Fibroblast of lung (primary cell): ENCODE results near the gene MINDY3. TPM values are rescaled to one million over a fixed set of nuclear protein-coding genes. Genes with fewer than 3 reads are reported as not detected.

Experiments
- DNase-seq, 2 donors: peaks; one replicate each; pipeline versions ENCODE4 v3.0.0 to v3.0.0-alpha.2; 2010; ENCODE audit warnings: low read depth in 2 of 2
- H2AFZ ChIP-seq: 2 replicates; pipeline ENCODE4 v1.5.1; 2012; ENCODE audit warnings: low read length, control low read depth, inconsistent platforms
- H3K27ac ChIP-seq: 2 replicates; pipeline ENCODE4 v1.5.1; 2011; ENCODE audit warnings: low read length, control low read depth; ENCODE audit not compliant: insufficient read depth
- H3K27me3 ChIP-seq: 2 replicates; pipeline ENCODE4 v1.5.1; 2011; ENCODE audit warnings: mild to moderate bottlenecking, low read length; ENCODE audit not compliant: control insufficient read depth, insufficient read depth
- H3K36me3 ChIP-seq: 2 replicates; pipeline ENCODE4 v1.5.1; 2011; ENCODE audit warnings: low read length; ENCODE audit not compliant: control insufficient read depth, insufficient read depth
- H3K4me1 ChIP-seq: 2 replicates; pipeline ENCODE4 v1.5.1; 2011; ENCODE audit warnings: low read length; ENCODE audit not compliant: control insufficient read depth, insufficient read depth; ENCODE audit errors: extremely low read depth
- H3K4me2 ChIP-seq: 2 replicates; pipeline ENCODE4 v1.5.1; 2011; ENCODE audit warnings: low read length, control low read depth; ENCODE audit not compliant: insufficient read depth; ENCODE audit errors: extremely low read depth
- H3K4me3 ChIP-seq, 4 experiments: fragments of 200-600 bp in 1 of 4; sonication (generic) in 1 of 4; replicated peaks in 1 of 4; 2 replicates each; pipeline ENCODE4 v1.5.1; 2011 to 2016; ENCODE audit warnings: low read length in 4 of 4, low read depth in 3 of 4, mild to moderate bottlenecking in 3 of 4, control low read depth in 2 of 4, inconsistent platforms in 1 of 4, mixed read lengths in 1 of 4; ENCODE audit not compliant: insufficient read depth in 1 of 4; ENCODE audit errors: control extremely low read depth in 1 of 4
- H3K79me2 ChIP-seq: 2 replicates; pipeline ENCODE4 v1.5.1; 2012; ENCODE audit warnings: mild to moderate bottlenecking, low read length, inconsistent platforms; ENCODE audit not compliant: control insufficient read depth, insufficient read depth
- H3K9ac ChIP-seq: 2 replicates; pipeline ENCODE4 v1.5.1; 2011; ENCODE audit warnings: mild to moderate bottlenecking, low read length, control low read depth; ENCODE audit not compliant: insufficient read depth
- H3K9me3 ChIP-seq: 2 replicates; pipeline ENCODE4 v1.5.1; 2012; ENCODE audit warnings: low read depth, low read length; ENCODE audit not compliant: control insufficient read depth, insufficient read depth
- H4K20me1 ChIP-seq: 2 replicates; pipeline ENCODE4 v1.5.1; 2011; ENCODE audit warnings: low read length; ENCODE audit not compliant: control insufficient read depth, insufficient read depth; ENCODE audit errors: extremely low read depth
- EZH2 ChIP-seq: IDR thresholded peaks from 2 replicates; pipeline ENCODE4 v1.5.1; 2012; ENCODE audit warnings: low read length, control low read depth, mild to moderate bottlenecking; ENCODE audit errors: missing control alignments
- polyA plus RNA-seq, 2 donors: library from polyadenylated mRNA; depleted of rRNA in 1 of 2; stranded (reverse) in 1 of 2; unstranded in 1 of 2; fragments of >200 nt; gene quantifications; 2 replicates each; pipeline ENCODE4 v1.2.1, GENCODE V29; 2011 to 2012; ENCODE audit warnings: missing spikeins in 1 of 2
- total RNA-seq: library from RNA; depleted of rRNA; stranded (reverse); fragments of >200 nt; gene quantifications from 2 replicates; pipeline ENCODE4 v1.2.1, GENCODE V29; 2014
- TF ChIP-seq, protein P1 (sequence below), 2 donors: IDR thresholded peaks in 1 of 2; conservative IDR thresholded peaks in 1 of 2; 1 replicate in 1 of 2; 2 replicates in 1 of 2; pipeline ENCODE4 v1.5.1; 2011 to 2012; ENCODE audit warnings: low read length in 2 of 2, control low read depth in 1 of 2, inconsistent platforms in 1 of 2, low read depth in 1 of 2, mild to moderate bottlenecking in 1 of 2

Gene MINDY3
- total and polyA plus RNA-seq, 2 donors (not counting 1 experiment from before 2014, with no cell fraction given) = 30.6 to 37.5 TPM

DNA sequence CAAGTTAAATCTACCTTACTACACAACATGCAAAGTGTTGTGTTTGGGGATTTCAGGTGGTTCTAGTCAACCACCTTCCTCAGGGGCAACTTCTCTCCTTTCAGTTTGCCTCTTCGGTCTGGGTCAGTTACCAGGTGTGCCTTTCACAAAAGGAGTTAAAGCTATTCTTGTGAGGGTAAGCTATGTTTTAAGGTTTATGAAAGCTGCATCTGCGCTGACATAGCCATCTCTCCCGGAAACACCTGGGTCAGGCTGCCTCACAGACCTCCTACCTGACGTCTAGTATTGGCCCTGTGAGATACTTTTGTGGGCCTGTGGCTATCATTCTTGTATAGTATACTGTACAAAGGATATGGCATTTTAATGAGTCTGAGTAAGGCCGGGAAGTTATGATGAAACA is 72.9 kb downstream of the MINDY3 start:
- H3K27me3 ChIP-seq = no peaks in the 10 kb centered on the region
- peaks cover 2% of the 10 kb centered on the region for H3K36me3 ChIP-seq
- no peak overlapping the region for H3K4me3 ChIP-seq
- no peaks in the 10 kb centered on the region for H3K79me2 ChIP-seq
- TF ChIP-seq, protein P1, sequence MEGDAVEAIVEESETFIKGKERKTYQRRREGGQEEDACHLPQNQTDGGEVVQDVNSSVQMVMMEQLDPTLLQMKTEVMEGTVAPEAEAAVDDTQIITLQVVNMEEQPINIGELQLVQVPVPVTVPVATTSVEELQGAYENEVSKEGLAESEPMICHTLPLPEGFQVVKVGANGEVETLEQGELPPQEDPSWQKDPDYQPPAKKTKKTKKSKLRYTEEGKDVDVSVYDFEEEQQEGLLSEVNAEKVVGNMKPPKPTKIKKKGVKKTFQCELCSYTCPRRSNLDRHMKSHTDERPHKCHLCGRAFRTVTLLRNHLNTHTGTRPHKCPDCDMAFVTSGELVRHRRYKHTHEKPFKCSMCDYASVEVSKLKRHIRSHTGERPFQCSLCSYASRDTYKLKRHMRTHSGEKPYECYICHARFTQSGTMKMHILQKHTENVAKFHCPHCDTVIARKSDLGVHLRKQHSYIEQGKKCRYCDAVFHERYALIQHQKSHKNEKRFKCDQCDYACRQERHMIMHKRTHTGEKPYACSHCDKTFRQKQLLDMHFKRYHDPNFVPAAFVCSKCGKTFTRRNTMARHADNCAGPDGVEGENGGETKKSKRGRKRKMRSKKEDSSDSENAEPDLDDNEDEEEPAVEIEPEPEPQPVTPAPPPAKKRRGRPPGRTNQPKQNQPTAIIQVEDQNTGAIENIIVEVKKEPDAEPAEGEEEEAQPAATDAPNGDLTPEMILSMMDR (conservative IDR thresholded peaks at IDR 0.05 in 1 of 2, IDR thresholded peaks at IDR 0.05 in 1 of 2; ENCODE audit: low read depth in 1 of 2, low read length in 2 of 2) = no peak
- TF ChIP-seq EZH2 = no peak
- H3K4me2 ChIP-seq = no peak overlapping the region
- no peak overlapping the region for H3K27ac ChIP-seq
- H4K20me1 ChIP-seq = no peaks in the 10 kb centered on the region
- H3K4me1 ChIP-seq = peaks cover 8% of the 10 kb centered on the region
- no peak overlapping the region for H2AFZ ChIP-seq
- H3K9me3 ChIP-seq = no peaks in the 10 kb centered on the region
- no peak overlapping the region for H3K9ac ChIP-seq
- DNase-seq = no peak

DNA sequence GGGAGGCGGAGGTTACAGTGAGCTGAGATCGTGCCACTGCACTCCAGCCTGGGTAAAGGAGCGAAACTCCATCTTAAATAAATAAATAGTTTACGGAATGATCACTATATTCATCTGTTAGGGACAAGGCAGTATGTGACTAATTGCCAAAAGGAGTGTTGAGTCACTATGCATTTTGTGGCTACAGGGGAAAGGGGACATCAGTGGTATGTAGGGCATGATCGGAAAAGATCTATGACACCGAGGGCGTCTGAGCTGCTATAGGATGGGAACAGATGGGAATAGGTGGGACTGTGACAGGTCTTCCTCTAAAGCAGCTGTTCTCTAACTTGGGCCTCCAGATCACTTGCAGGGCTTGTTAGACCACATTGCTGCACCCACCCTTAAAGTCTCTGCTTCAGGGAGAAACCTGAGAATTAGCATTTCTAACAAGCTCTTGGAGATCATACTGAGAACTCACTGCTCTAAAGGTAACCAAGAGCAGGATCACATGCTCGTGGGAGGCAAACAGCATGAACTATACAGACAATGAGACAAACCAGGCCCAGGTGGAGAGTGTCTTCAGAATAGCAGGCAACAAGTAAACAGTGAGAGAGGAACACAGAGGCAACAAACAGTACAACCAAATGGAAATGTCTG is 75.5 kb downstream of the MINDY3 start:
- DNase-seq = peak; percentile 30 to 57
- H3K4me3 ChIP-seq = no peak overlapping the region
- no peak overlapping the region for H2AFZ ChIP-seq
- H4K20me1 ChIP-seq = no peaks in the 10 kb centered on the region
- no peaks in the 10 kb centered on the region for H3K4me1 ChIP-seq
- no peaks in the 10 kb centered on the region for H3K27me3 ChIP-seq
- H3K4me2 ChIP-seq = no peak overlapping the region
- no peaks in the 10 kb centered on the region for H3K9me3 ChIP-seq
- H3K9ac ChIP-seq = no peak overlapping the region
- no peak overlapping the region for H3K27ac ChIP-seq
- peaks cover 2% of the 10 kb centered on the region for H3K36me3 ChIP-seq
- TF ChIP-seq, protein P1 (conservative IDR thresholded peaks at IDR 0.05 in 1 of 2, IDR thresholded peaks at IDR 0.05 in 1 of 2; ENCODE audit: low read depth in 1 of 2, low read length in 2 of 2) = no peak
- TF ChIP-seq EZH2 = no peak
- no peaks in the 10 kb centered on the region for H3K79me2 ChIP-seq

DNA sequence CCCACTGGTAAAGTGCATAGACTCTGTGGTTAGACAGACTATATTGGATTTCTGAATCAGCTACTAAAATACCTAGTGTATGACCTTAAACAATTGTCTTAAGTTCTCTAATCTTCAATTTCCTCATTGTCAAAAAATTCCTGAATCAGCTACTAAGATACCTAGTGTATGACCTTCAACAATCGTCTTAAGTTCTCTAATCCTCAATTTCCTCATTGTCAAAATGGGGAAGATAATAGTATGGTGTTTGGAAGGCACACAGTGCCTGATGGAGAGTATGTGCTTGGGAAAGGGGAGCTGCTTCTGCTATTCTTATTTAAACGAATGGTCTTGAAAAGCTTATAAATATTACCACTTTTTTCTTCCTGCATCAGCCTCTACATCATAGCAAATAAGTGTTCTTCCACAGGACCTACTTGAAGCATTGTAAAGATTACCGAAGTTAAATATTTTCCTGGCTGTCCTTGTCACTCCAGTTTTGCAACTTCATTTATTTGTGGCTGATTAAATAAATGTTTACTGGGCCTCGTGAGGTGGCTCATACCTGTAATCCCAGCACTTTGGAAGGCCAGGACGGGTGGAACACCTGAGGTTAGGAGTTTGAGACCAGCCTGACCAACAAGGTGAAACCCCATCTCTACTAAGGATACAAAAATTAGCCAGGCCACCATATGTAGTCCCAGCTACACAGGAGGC is 76.2 kb downstream of the MINDY3 start:
- no peaks in the 10 kb centered on the region for H3K27me3 ChIP-seq
- DNase-seq = peak in 1 of 2 donors; percentile 30
- H4K20me1 ChIP-seq = no peaks in the 10 kb centered on the region
- no peaks in the 10 kb centered on the region for H3K4me1 ChIP-seq
- no peak overlapping the region for H3K4me2 ChIP-seq
- H3K36me3 ChIP-seq = peaks cover 2% of the 10 kb centered on the region
- no peak overlapping the region for H2AFZ ChIP-seq
- no peaks in the 10 kb centered on the region for H3K9me3 ChIP-seq
- no peaks in the 10 kb centered on the region for H3K79me2 ChIP-seq
- H3K4me3 ChIP-seq = no peak overlapping the region
- no peak for TF ChIP-seq EZH2
- TF ChIP-seq, protein P1 (conservative IDR thresholded peaks at IDR 0.05 in 1 of 2, IDR thresholded peaks at IDR 0.05 in 1 of 2; ENCODE audit: low read depth in 1 of 2, low read length in 2 of 2) = no peak
- no peak overlapping the region for H3K27ac ChIP-seq
- no peak overlapping the region for H3K9ac ChIP-seq
